Body of pancreas (tissue), 4 donors: Measurements from ENCODE around the gene ASB5. TPM values are rescaled to one million over a fixed set of nuclear protein-coding genes. Genes with fewer than 3 reads are reported as not detected.

ENCODE experiments used
- ATAC-seq: fragments of 150-250 bp; one replicate; pipeline ENCODE4 v1.9.1; 2016
- DNase-seq, 4 donors: peaks; one replicate each; pipeline ENCODE4 v3.0.0-alpha.2; 2019
- H3K27ac ChIP-seq, 4 donors: fragments of 200-600 bp; sonication (generic); 1 replicate in 3 of 4; 2 replicates in 1 of 4; pipeline versions ENCODE4 v1.5.1 to v1.6.1; 2016 to 2019; ENCODE audit warnings: mild to moderate bottlenecking in 1 of 4, mixed read lengths in 1 of 4, moderate library complexity in 1 of 4
- H3K27me3 ChIP-seq, 2 donors: fragments of 200-600 bp; sonication (generic); one replicate each; pipeline ENCODE4 v1.6.0; 2016; ENCODE audit warnings: mild to moderate bottlenecking in 1 of 2
- H3K36me3 ChIP-seq, 2 donors: fragments of 200-600 bp; sonication (generic); replicated peaks in 1 of 2; 2 replicates each; pipeline ENCODE4 v1.5.1; 2016; ENCODE audit warnings: low read depth in 2 of 2; ENCODE audit not compliant: insufficient read depth in 1 of 2
- H3K4me1 ChIP-seq: fragments of 200-600 bp; sonication (generic); one replicate; pipeline ENCODE4 v1.6.0; 2016
- H3K4me3 ChIP-seq, 2 donors: fragments of 200-600 bp; sonication (generic); 1 replicate in 1 of 2; 2 replicates in 1 of 2; pipeline ENCODE4 v1.5.1; 2016 to 2019
- H3K9me3 ChIP-seq, 3 donors: fragments of 200-600 bp; sonication (generic); 1 replicate in 2 of 3; 2 replicates in 1 of 3; pipeline ENCODE4 v1.5.1; 2016
- CTCF ChIP-seq, 7 experiments: fragments of 450-650 bp in 4 of 7; fragments of 200-600 bp in 3 of 7; sonication (generic) in 3 of 7; IDR thresholded peaks; one replicate each; pipeline ENCODE4 v1.5.1; 2016 to 2019; ENCODE audit warnings: antibody characterized with exemption in 7 of 7
- POLR2A ChIP-seq, 3 donors: fragments of 450-650 bp; IDR thresholded peaks; one replicate each; pipeline ENCODE4 v1.6.1; 2016; ENCODE audit warnings: antibody characterized with exemption in 3 of 3, mild to moderate bottlenecking in 2 of 3
- WGBS, 2 donors: methylation state at CpG; one replicate each; pipeline ENCODE4 v1.1.5; 2017; 5-methylcytosine and 5-hydroxymethylcytosine counted together
- intact Hi-C: fragments of 100-400 bp; cut with DNase I; formaldehyde crosslinking; loops from one replicate; pipeline ENCODE4 v1.15.1; 2023
- total RNA-seq, 2 donors: library from RNA; depleted of rRNA; stranded (reverse); fragments of >200 nt; gene quantifications; one replicate each; pipeline ENCODE4 v1.1.0, GENCODE V29; 2016

ASB5 gene
- total RNA-seq: not detected

- H3K36me3 ChIP-seq: no peaks in the 10 kb centered on the region
- WGBS, 2 donors: 87 to 88% methylated on average over 11 of the region's 11 CpGs
Measured at GRCh38 chr4:176268963-176269362, at the start of gene ASB5. ASB5 (minus strand) TSS chr4:176269222; CDS start chr4:176269108, 114 bp downstream.

GRCh38 chr4:176313596-176314336 is 44.7 kb upstream of the ASB5 start:
- intact Hi-C loops: loop anchor here (10.0 kb wide), 1 partner anchor 109 kb away; no protein-coding TSS in a partner anchor

More at GRCh38 chr4:176268963-176269362, at the start of gene ASB5:
- H3K9me3 ChIP-seq: no peaks in the 10 kb centered on the region
- TF ChIP-seq CTCF (IDR thresholded peaks at IDR 0.05) (no peak), POLR2A (IDR thresholded peaks at IDR 0.05) (no peak)
- DNase-seq (no peak), ATAC-seq (no peak)
- no peak within 1 kb of the TSS for H3K27ac ChIP-seq
- no peak within 1 kb of the TSS for H3K4me3 ChIP-seq
- intact Hi-C loops: no loop called here
- no peaks in the 10 kb centered on the region for H3K4me1 ChIP-seq
- no peaks in the 10 kb centered on the region for H3K27me3 ChIP-seq

GRCh38 chr4:176309772-176310171 is 40.8 kb upstream of the ASB5 start:
- Histone ChIP-seq H3K4me1 (no peaks in the 10 kb centered on the region), H3K27ac (no peak overlapping the region), H3K36me3 (no peaks in the 10 kb centered on the region), H3K27me3 (no peaks in the 10 kb centered on the region), H3K4me3 (no peak overlapping the region), H3K9me3 (no peaks in the 10 kb centered on the region)
- ATAC-seq (no peak), DNase-seq (no peak)
- TF ChIP-seq CTCF (IDR thresholded peaks at IDR 0.05) (no peak), POLR2A (IDR thresholded peaks at IDR 0.05) (no peak)
- intact Hi-C loops: loop anchor here (10.0 kb wide), 1 partner anchor 105 kb away; no protein-coding TSS in a partner anchor

More at GRCh38 chr4:176313596-176314336, 44.7 kb upstream of the ASB5 start:
- ATAC-seq: no peak
- no peak overlapping the region for H3K27ac ChIP-seq
- no peak for DNase-seq
- H3K27me3 ChIP-seq: no peaks in the 10 kb centered on the region
- H3K4me3 ChIP-seq: no peak overlapping the region
- H3K9me3 ChIP-seq: no peaks in the 10 kb centered on the region
- H3K36me3 ChIP-seq: no peaks in the 10 kb centered on the region
- H3K4me1 ChIP-seq: no peaks in the 10 kb centered on the region
- TF ChIP-seq POLR2A (IDR thresholded peaks at IDR 0.05) (no peak), CTCF (IDR thresholded peaks at IDR 0.05) (no peak)
- WGBS, 2 donors: 76 to 83% methylated on average over 7 of the region's 7 CpGs

- Histone ChIP-seq H3K9me3 (no peaks in the 10 kb centered on the region), H3K27ac (no peak overlapping the region), H3K4me1 (no peaks in the 10 kb centered on the region), H3K27me3 (no peaks in the 10 kb centered on the region), H3K36me3 (no peaks in the 10 kb centered on the region), H3K4me3 (no peak overlapping the region)
- no peak for TF ChIP-seq CTCF (IDR thresholded peaks at IDR 0.05)
- TF ChIP-seq POLR2A (IDR thresholded peaks at IDR 0.05): no peak
- WGBS, 2 donors: 63 to 69% methylated on average over 2 of the region's 2 CpGs
- ATAC-seq (no peak), DNase-seq (no peak)
- intact Hi-C loops: no loop called here
Measured at GRCh38 chr4:176309046-176309445, 40.0 kb upstream of the ASB5 start.

- no peaks in the 10 kb centered on the region for H3K27me3 ChIP-seq
- no peaks in the 10 kb centered on the region for H3K36me3 ChIP-seq
- H3K9me3 ChIP-seq: no peaks in the 10 kb centered on the region
- H3K27ac ChIP-seq: no peak overlapping the region
- DNase-seq (no peak), ATAC-seq (no peak)
- no peak overlapping the region for H3K4me3 ChIP-seq
- intact Hi-C loops: no loop called here
- 91 to 92% methylated on average over 3 of the region's 3 CpGs for WGBS, 2 donors
- H3K4me1 ChIP-seq: no peaks in the 10 kb centered on the region
- TF ChIP-seq CTCF (IDR thresholded peaks at IDR 0.05) (no peak), POLR2A (IDR thresholded peaks at IDR 0.05) (no peak)
Measured at GRCh38 chr4:176308441-176308840, 39.4 kb upstream of the ASB5 start.
